ENCODE measurements around the gene SNTG2.
"Not testable (repeated sequence)": the region's sequence is repeated elsewhere in the genome, so short reads cannot be mapped to it uniquely, and the experiment has no call there.

SNTG2 gene

DNA sequence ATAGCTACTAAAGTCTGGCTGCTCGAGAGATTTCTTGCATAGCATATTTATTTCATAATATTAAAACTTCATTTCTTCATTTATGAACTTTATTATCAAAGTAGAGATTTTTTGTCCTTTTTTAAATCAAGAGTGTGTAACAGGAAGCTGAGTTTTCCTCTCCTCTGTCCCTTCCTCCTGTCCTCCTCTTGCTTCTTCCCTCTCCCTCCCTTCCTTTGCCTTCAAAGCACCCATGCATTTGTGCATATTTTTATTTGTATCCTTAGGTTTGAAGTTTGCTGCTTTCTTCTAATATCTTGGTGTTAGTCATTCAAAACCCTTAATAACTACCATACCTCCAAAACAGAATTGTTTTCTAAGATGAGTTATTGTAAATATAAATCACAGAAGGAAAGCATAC, 174.6 kb downstream of the SNTG2 start:
- no peak overlapping the region for H3K27ac ChIP-seq
- TF ChIP-seq, protein P1, sequence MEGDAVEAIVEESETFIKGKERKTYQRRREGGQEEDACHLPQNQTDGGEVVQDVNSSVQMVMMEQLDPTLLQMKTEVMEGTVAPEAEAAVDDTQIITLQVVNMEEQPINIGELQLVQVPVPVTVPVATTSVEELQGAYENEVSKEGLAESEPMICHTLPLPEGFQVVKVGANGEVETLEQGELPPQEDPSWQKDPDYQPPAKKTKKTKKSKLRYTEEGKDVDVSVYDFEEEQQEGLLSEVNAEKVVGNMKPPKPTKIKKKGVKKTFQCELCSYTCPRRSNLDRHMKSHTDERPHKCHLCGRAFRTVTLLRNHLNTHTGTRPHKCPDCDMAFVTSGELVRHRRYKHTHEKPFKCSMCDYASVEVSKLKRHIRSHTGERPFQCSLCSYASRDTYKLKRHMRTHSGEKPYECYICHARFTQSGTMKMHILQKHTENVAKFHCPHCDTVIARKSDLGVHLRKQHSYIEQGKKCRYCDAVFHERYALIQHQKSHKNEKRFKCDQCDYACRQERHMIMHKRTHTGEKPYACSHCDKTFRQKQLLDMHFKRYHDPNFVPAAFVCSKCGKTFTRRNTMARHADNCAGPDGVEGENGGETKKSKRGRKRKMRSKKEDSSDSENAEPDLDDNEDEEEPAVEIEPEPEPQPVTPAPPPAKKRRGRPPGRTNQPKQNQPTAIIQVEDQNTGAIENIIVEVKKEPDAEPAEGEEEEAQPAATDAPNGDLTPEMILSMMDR (IDR thresholded peaks at IDR 0.05): no peak
- TF ChIP-seq ZFX (IDR thresholded peaks at IDR 0.05; ENCODE audit: borderline replicate concordance): no peak

DNA sequence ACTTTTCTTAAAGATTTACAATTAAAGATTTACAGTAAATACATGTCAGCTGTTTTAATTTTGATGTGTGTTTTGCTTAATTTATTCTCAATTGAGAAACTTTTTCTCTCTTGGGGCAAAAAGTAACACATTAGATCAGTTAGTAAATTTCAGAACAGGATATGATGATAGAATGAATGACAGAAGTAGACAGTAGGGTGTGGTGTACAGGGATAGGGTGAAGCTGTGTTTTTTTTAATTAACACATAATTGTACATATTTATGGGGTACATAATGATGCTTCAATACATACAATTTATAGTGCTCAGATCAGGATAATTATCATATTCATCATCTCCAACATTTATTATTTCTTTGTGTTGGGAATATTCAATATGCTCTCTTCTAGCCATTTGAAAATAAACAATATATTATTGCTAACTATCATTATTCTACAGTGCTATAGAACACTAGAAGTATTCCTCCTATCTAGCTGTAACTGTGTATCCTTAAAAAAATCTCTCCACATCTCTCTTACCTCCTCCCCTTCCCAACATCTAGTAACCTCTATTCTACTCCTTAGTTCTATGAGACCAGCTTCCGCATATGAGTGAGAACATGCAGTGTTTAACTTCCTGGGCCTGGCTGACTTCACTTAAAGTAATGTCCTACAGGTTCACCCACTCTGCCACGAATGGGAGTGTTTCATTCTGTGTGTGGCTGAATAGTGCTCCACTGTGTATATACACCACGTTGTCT, 175.2 kb downstream of the SNTG2 start:
- H3K27ac ChIP-seq: no peak overlapping the region
- no peak for TF ChIP-seq ZFX (IDR thresholded peaks at IDR 0.05; ENCODE audit: borderline replicate concordance)
- TF ChIP-seq, protein P1 (IDR thresholded peaks at IDR 0.05): no peak

DNA sequence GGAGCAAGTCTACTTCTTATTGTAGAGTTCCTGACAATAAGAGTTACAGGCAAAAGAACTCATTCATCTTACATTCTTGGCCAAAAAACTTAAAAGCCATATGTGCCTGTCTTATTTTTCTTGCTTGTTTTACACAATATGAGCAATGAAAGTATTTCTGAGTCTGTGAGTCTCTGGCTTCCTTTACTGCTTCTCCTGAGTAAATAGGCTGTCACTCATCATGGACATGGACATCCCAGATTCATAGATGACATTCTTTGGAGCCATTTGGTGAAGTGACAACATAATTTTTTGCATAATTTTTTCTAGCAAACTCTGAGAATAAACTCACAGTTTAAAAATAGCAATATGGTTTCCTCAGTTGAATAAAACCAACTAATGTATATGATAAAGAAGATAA, 179.3 kb downstream of the SNTG2 start:
- TF ChIP-seq, protein P1 (IDR thresholded peaks at IDR 0.05): no peak
- no peak for TF ChIP-seq ZFX (IDR thresholded peaks at IDR 0.05; ENCODE audit: borderline replicate concordance)
- H3K27ac ChIP-seq: no peak overlapping the region

DNA sequence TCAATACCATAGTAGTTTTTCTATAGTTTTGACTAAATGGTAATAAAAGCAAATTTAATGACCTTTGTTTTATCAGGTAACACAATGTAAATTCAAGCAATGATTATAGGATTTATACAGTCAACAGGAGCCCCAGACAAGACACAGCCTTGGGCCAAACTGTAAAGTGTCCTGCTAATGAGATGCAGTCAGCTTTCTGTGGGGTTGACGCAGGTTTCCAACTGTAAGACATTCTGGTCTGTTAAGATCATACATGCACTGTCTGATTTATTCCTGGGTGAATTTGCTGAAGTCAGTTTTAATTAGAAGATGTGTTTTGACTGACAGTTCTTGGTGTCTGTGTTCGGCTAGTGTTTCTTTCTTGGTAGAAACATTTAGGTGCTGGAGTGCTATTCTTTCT, 180.3 kb downstream of the SNTG2 start:
- no peak for TF ChIP-seq ZFX (IDR thresholded peaks at IDR 0.05; ENCODE audit: borderline replicate concordance)
- TF ChIP-seq, protein P1 (IDR thresholded peaks at IDR 0.05): no peak
- no peak overlapping the region for H3K27ac ChIP-seq

DNA sequence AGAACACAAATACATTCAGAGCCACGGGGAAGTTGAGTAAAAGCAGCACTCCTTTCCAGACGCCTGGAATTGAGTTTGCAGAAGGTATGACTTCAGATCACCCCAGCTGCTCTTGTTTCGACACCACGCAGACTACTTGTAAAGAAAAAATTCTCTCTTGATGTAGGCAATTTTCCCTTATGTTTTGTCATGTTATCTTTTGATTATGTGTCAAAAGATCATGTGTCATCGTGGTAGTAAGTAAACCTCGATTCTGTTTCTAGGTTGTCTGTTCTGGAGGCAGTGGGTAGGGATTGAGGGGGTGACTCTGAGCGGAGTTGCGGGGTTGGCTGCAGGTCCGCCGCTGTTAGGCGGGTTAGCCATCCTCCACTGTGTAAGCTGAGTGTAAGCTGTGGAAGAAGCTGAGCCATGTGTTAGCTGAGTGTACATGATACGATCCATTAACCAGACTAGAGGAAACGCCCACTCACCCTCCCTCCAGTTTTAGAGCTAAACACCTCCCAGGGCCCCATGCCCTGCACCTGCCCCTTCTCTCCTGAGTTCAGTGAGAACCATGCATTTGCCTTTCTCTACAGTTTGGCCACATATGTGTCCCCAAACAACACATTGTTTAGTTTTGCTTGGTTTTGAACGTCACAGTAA, 181.8 kb downstream of the SNTG2 start:
- TF ChIP-seq, protein P1 (IDR thresholded peaks at IDR 0.05): no peak
- no peak for TF ChIP-seq ZFX (IDR thresholded peaks at IDR 0.05; ENCODE audit: borderline replicate concordance)
- no peak overlapping the region for H3K27ac ChIP-seq

DNA sequence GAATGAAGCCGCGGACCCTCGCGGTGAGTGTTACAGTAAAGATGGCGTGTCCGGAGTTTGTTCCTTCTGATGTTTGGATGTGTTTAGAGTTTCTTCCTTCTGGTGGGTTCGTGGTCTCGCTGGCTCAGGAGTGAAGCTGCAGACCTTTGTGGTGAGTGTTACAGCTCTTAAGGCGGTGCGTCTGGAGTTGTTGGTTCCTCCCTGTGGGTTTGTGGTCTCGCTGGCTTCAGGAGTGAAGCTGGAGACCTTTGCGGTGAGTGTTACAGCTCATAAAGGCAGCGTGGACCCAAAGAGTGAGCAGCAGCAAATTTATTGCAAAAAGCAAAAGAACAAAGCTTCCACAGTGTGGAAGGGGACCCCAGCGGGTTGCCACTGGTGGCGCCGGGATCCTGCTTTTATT, 183.2 kb downstream of the SNTG2 start:
- not testable (repeated sequence) for H3K27ac ChIP-seq

DNA sequence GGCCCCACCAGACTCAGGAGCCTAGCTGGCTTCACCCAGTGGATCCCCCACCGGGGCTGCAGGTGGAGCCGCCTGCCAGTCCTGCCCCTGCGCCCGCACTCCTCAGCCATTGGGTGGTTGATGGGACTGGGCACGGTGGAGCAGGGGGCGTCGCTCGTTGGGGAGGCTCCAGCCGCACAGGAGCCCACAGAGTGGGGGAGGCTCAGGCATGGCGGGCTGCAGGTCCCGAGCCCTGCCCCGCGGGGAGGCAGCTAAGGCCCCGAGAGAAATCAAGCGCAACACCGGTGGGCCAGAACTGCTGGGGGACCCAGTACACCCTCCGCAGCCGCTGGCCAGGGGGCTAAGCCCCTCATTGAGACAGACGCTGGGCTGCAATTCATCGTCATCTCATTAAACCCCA, 184.0 kb downstream of the SNTG2 start:
- TF ChIP-seq ZFX (IDR thresholded peaks at IDR 0.05; ENCODE audit: borderline replicate concordance): no peak
- TF ChIP-seq, protein P1 (IDR thresholded peaks at IDR 0.05): no peak
- H3K27ac ChIP-seq: no peak overlapping the region

All from 22Rv1 (cell line).